ENCODE measurements around the gene ZNF148.

DNA sequence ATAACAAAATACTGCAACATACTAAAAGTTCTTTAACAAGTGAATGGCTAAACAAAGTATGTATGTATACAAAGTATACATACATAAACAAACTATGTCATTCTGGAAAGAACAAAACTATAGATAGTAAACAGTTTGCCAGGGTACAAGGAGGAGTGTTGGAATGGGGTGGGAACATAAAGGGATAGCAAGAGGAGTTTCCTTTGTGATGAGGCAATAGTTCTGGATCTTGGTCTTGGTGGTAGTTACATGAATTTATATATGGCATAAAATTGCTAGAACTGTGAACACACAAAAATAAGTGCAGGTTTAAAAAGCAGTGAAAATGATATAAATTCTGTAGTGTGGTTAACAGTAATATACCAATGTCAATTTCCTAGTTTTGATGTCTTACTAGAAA, 22.0 kb downstream of the ZNF148 start:
- TF ChIP-seq POLR2A (IDR thresholded peaks at IDR 0.05; ENCODE audit: low read depth), result no peak
- TF ChIP-seq, protein P1, sequence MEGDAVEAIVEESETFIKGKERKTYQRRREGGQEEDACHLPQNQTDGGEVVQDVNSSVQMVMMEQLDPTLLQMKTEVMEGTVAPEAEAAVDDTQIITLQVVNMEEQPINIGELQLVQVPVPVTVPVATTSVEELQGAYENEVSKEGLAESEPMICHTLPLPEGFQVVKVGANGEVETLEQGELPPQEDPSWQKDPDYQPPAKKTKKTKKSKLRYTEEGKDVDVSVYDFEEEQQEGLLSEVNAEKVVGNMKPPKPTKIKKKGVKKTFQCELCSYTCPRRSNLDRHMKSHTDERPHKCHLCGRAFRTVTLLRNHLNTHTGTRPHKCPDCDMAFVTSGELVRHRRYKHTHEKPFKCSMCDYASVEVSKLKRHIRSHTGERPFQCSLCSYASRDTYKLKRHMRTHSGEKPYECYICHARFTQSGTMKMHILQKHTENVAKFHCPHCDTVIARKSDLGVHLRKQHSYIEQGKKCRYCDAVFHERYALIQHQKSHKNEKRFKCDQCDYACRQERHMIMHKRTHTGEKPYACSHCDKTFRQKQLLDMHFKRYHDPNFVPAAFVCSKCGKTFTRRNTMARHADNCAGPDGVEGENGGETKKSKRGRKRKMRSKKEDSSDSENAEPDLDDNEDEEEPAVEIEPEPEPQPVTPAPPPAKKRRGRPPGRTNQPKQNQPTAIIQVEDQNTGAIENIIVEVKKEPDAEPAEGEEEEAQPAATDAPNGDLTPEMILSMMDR (IDR thresholded peaks at IDR 0.05), result no peak
- no peak for TF ChIP-seq POLR2AphosphoS5 (IDR thresholded peaks at IDR 0.05)

Data from esophagus muscularis mucosa (tissue), 3 donors.